IMR-90 (cell line): ENCODE data around the gene RPS29. TPM values are rescaled to one million over a fixed set of nuclear protein-coding genes. Genes with fewer than 3 reads are reported as not detected.

Experiments used
- ATAC-seq: fragments of 200-7000 bp; cut with Tn5 transposase; 2 replicates; pipeline ENCODE4 v1.9.1; 2020; ENCODE audit warnings: low read depth, mild to moderate bottlenecking, moderate library complexity
- BruUV-seq: library from RNA; stranded (reverse); fragments of 400-500 nt; replicated peaks from 2 replicates; lab custom pipeline; 2021; lab: Mats Ljungman, UMichigan
- CTCF ChIA-PET: fragments of 300-600 bp; formaldehyde crosslinking; extraction: SDS; loops from one replicate; lab custom pipeline; 2021; ENCODE audit warnings: antibody characterized with exemption; lab: Yijun Ruan, JAX
- POLR2A ChIA-PET: fragments of 300-600 bp; sonication (Branson Sonifier 250); formaldehyde crosslinking; loops from one replicate; lab custom pipeline; 2022; ENCODE audit warnings: antibody characterized with exemption; ENCODE audit not compliant: unreplicated experiment; lab: Charles Lee
- DNase-seq: peaks from one replicate; pipeline ENCODE4 v3.0.0; 2013
- H2AFZ ChIP-seq: replicated peaks from 2 replicates; pipeline ENCODE3; 2013; ENCODE audit warnings: low read length, mild to moderate bottlenecking; ENCODE audit not compliant: poor library complexity
- H2AK5ac ChIP-seq: 2 replicates; pipeline ENCODE4 v1.6.1; 2013; ENCODE audit warnings: low read depth, low read length, inconsistent platforms
- H2AK9ac ChIP-seq: replicated peaks from 2 replicates; pipeline ENCODE3; 2013; ENCODE audit warnings: mild to moderate bottlenecking, low read depth, low read length, moderate library complexity; ENCODE audit not compliant: poor library complexity
- H2BK120ac ChIP-seq: 2 replicates; pipeline ENCODE4 v1.6.1; 2013; ENCODE audit warnings: low read depth, low read length, inconsistent platforms
- H2BK15ac ChIP-seq: 3 replicates; pipeline ENCODE4 v1.6.1; 2013; ENCODE audit warnings: low read depth, low read length, inconsistent platforms
- H2BK20ac ChIP-seq: 2 replicates; pipeline ENCODE4 v1.6.1; 2013; ENCODE audit warnings: low read depth, mild to moderate bottlenecking, inconsistent platforms, low read length, moderate library complexity
- H2BK5ac ChIP-seq: 2 replicates; pipeline ENCODE4 v1.6.1; 2013; ENCODE audit warnings: mild to moderate bottlenecking, low read depth, low read length, inconsistent platforms; ENCODE audit not compliant: poor library complexity, severe bottlenecking
- H3K14ac ChIP-seq: replicated peaks from 2 replicates; pipeline ENCODE4 v1.6.1; 2013; ENCODE audit warnings: low read depth, low read length, inconsistent platforms
- H3K18ac ChIP-seq: 2 replicates; pipeline ENCODE4 v1.6.1; 2013; ENCODE audit warnings: low read depth, low read length, control low read depth
- H3K23ac ChIP-seq: 2 replicates; pipeline ENCODE4 v1.6.1; 2013; ENCODE audit warnings: low read depth, low read length, inconsistent platforms
- H3K27ac ChIP-seq: 2 replicates; pipeline ENCODE4 v1.5.1; 2013; ENCODE audit warnings: mild to moderate bottlenecking, control low read depth, low read length; ENCODE audit not compliant: insufficient read depth
- H3K27me3 ChIP-seq: 2 replicates; pipeline ENCODE4 v1.6.1; 2013; ENCODE audit warnings: low read length; ENCODE audit not compliant: control insufficient read depth, insufficient read depth
- H3K36me3 ChIP-seq: 2 replicates; pipeline ENCODE4 v1.6.1; 2013; ENCODE audit warnings: low read length, mixed read lengths; ENCODE audit not compliant: control insufficient read depth, insufficient read depth
- H3K4ac ChIP-seq: 2 replicates; pipeline ENCODE4 v1.6.1; 2013; ENCODE audit warnings: low read depth, low read length, inconsistent platforms
- H3K4me1 ChIP-seq: 2 replicates; pipeline ENCODE4 v1.6.1; 2013; ENCODE audit warnings: low read length, mixed read lengths; ENCODE audit not compliant: control insufficient read depth, insufficient read depth
- H3K4me2 ChIP-seq: 2 replicates; pipeline ENCODE4 v1.6.1; 2013; ENCODE audit warnings: low read depth, mild to moderate bottlenecking, control low read depth, low read length, moderate library complexity
- H3K4me3 ChIP-seq: 2 replicates; pipeline ENCODE4 v1.5.1; 2013; ENCODE audit warnings: low read depth, mild to moderate bottlenecking, control low read depth, low read length, moderate library complexity; ENCODE audit not compliant: insufficient read depth
- H3K56ac ChIP-seq: 2 replicates; pipeline ENCODE4 v1.6.1; 2013; ENCODE audit warnings: low read length, inconsistent platforms; ENCODE audit not compliant: insufficient read depth; ENCODE audit errors: extremely low read depth
- H3K79me1 ChIP-seq, 2 experiments: 2 replicates each; pipeline ENCODE4 v1.6.1; 2013; ENCODE audit warnings: low read length in 2 of 2, inconsistent platforms in 1 of 2, low read depth in 1 of 2
- H3K9ac ChIP-seq: 2 replicates; pipeline ENCODE4 v1.6.1; 2013; ENCODE audit warnings: low read depth, low read length, control low read depth
- H3K9me1 ChIP-seq: 2 replicates; pipeline ENCODE4 v1.6.1; 2013; ENCODE audit warnings: low read length, inconsistent platforms; ENCODE audit not compliant: insufficient read depth
- H3K9me3 ChIP-seq: 2 replicates; pipeline ENCODE4 v1.6.1; 2013; ENCODE audit warnings: low read length; ENCODE audit not compliant: control insufficient read depth, insufficient read depth
- H4K20me1 ChIP-seq: 2 replicates; pipeline ENCODE4 v1.6.1; 2013; ENCODE audit warnings: low read length, inconsistent platforms; ENCODE audit not compliant: insufficient read depth
- H4K5ac ChIP-seq: 2 replicates; pipeline ENCODE4 v1.6.1; 2013; ENCODE audit warnings: mild to moderate bottlenecking, low read depth, low read length, control low read depth
- H4K8ac ChIP-seq, 2 experiments: 2 replicates each; pipeline ENCODE4 v1.6.1; 2013; ENCODE audit warnings: low read depth in 2 of 2, low read length in 2 of 2, control low read depth in 1 of 2, inconsistent platforms in 1 of 2
- H4K91ac ChIP-seq: 2 replicates; pipeline ENCODE4 v1.6.1; 2013; ENCODE audit warnings: low read depth, low read length, inconsistent platforms; ENCODE audit not compliant: insufficient read depth
- BHLHE40 ChIP-seq: fragments of 150-350 bp; IDR thresholded peaks from 2 replicates; pipeline ENCODE4 v1.6.1; 2016; ENCODE audit warnings: mild to moderate bottlenecking, low read depth, low read length
- CEBPB ChIP-seq: IDR thresholded peaks from 2 replicates; pipeline ENCODE4 v1.6.1; 2012; ENCODE audit warnings: low read depth, low read length, improper control_type of control experiment
- CHD1 ChIP-seq: IDR thresholded peaks from 2 replicates; pipeline ENCODE4 v1.6.1; 2012; ENCODE audit warnings: low read depth, low read length, improper control_type of control experiment
- CTCF ChIP-seq: conservative IDR thresholded peaks from 2 replicates; pipeline ENCODE4 v1.5.1; 2012; ENCODE audit warnings: mild to moderate bottlenecking, low read depth, low read length, improper control_type of control experiment
- ELK1 ChIP-seq: fragments of 150-350 bp; IDR thresholded peaks from 2 replicates; pipeline ENCODE4 v1.6.1; 2016; ENCODE audit warnings: low read depth, mild to moderate bottlenecking, low read length, moderate library complexity, borderline replicate concordance
- MAFK ChIP-seq: IDR thresholded peaks from 2 replicates; pipeline ENCODE4 v1.6.1; 2012; ENCODE audit warnings: low read depth, low read length, improper control_type of control experiment
- MAZ ChIP-seq: IDR thresholded peaks from 2 replicates; pipeline ENCODE4 v1.6.1; 2012; ENCODE audit warnings: low read depth, mild to moderate bottlenecking, low read length, improper control_type of control experiment, moderate library complexity, borderline replicate concordance
- MXI1 ChIP-seq: IDR thresholded peaks from 2 replicates; pipeline ENCODE4 v1.6.1; 2012; ENCODE audit warnings: low read depth, mild to moderate bottlenecking, low read length, moderate library complexity, borderline replicate concordance
- NFE2L2 ChIP-seq: fragments of 150-350 bp; IDR thresholded peaks from 2 replicates; pipeline ENCODE4 v1.6.1; 2016; ENCODE audit warnings: low read depth, mild to moderate bottlenecking, low read length
- POLR2A ChIP-seq: IDR thresholded peaks from 2 replicates; pipeline ENCODE4 v1.6.1; 2012; ENCODE audit warnings: mild to moderate bottlenecking, low read depth, low read length
- RAD21 ChIP-seq: IDR thresholded peaks from 2 replicates; pipeline ENCODE4 v1.6.1; 2012; ENCODE audit warnings: low read length, improper control_type of control experiment
- RCOR1 ChIP-seq: IDR thresholded peaks from 2 replicates; pipeline ENCODE4 v1.6.1; 2012; ENCODE audit warnings: mild to moderate bottlenecking, low read length, improper control_type of control experiment; ENCODE audit not compliant: insufficient replicate concordance
- RFX5 ChIP-seq: IDR thresholded peaks from 2 replicates; pipeline ENCODE4 v1.8.0; 2012; ENCODE audit warnings: low read depth, mild to moderate bottlenecking, low read length, moderate library complexity
- USF2 ChIP-seq: fragments of 150-350 bp; IDR thresholded peaks from 2 replicates; pipeline ENCODE4 v1.6.1; 2017; ENCODE audit warnings: mild to moderate bottlenecking, antibody characterized with exemption, low read length, low read depth
- WGBS, 2 experiments: methylation state at CpG; one replicate each; pipeline versions ENCODE4 v1.1.5 to v1.1.7; 2013; ENCODE audit warnings: missing lambda C conversion rate in 2 of 2; ENCODE audit not compliant: insufficient read length in 1 of 2; ENCODE audit errors: extremely low coverage in 2 of 2; 5-methylcytosine and 5-hydroxymethylcytosine counted together
- dilution Hi-C: fragments of 300-500 bp; cut with HindIII; formaldehyde crosslinking; loops from one replicate; pipeline ENCODE4 v1.14.3; 2018; ENCODE audit warnings: low sequenced_read_pairs; ENCODE audit not compliant: unreplicated experiment
- in situ Hi-C: fragments of 300-500 bp; cut with MboI; formaldehyde crosslinking; loops from 3 replicates; pipeline ENCODE4 v1.14.3; 2019; ENCODE audit warnings: low sequenced_read_pairs, inconsistent platforms, mixed read lengths
- intact Hi-C: fragments of 100-400 bp; cut with micrococcal nuclease; formaldehyde crosslinking; loops from 2 replicates; pipeline ENCODE4 v1.10.0; 2022
- polyA plus RNA-seq, 3 experiments: library from polyadenylated mRNA; depleted of rRNA; stranded (reverse); fragments of >200 nt; gene quantifications; 2 replicates each; pipeline ENCODE4 v1.2.3, GENCODE V29; 2012; ENCODE audit warnings: low replicate concordance in 1 of 3
- total RNA-seq: library from RNA; depleted of rRNA; stranded (reverse); fragments of >200 nt; gene quantifications from 2 replicates; pipeline ENCODE4 v1.2.3, GENCODE V29; 2012

The RPS29 gene
- total and polyA plus RNA-seq, 2 of the 4 experiments (the other 2 are of a cell fraction): 318 to 10,393 TPM

- Histone ChIP-seq H4K20me1 (peaks cover 64% of the 10 kb centered on the region), H2AFZ (no peak overlapping the region), H3K4me2 (peak overlapping the region; percentile 34), H3K4ac (no peak overlapping the region), H3K14ac (no peak overlapping the region), H3K27me3 (no peaks in the 10 kb centered on the region), H3K79me1 (peaks cover 25 to 68% of the 10 kb centered on the region in 2 experiments), H2BK20ac (no peak overlapping the region), H3K27ac (peak overlapping the region; percentile 31; the same call in 1 of the 2 replicates), H4K8ac (no peak overlapping the region), H3K4me1 (peaks cover 6% of the 10 kb centered on the region), H3K23ac (no peak overlapping the region), H2BK5ac (no peak overlapping the region), H3K56ac (no peak overlapping the region), H2AK5ac (no peak overlapping the region), H2BK15ac (no peak overlapping the region), H3K36me3 (peaks cover 17% of the 10 kb centered on the region), H3K18ac (no peak overlapping the region), H4K5ac (no peak overlapping the region), H3K9ac (no peak overlapping the region), H4K91ac (no peak overlapping the region), H3K9me3 (no peaks in the 10 kb centered on the region), H3K4me3 (peak overlapping the region; percentile 2; the same call in 1 of the 2 replicates), H2AK9ac (no peak overlapping the region), H2BK120ac (no peak overlapping the region), H3K9me1 (peaks cover 17% of the 10 kb centered on the region)
- ChIA-PET CTCF (no interaction called here), POLR2A (no interaction called here)
- no peak for ATAC-seq
- no CpG with 5 or more reads among the region's 6 CpGs for WGBS, 2 experiments
- peak; percentile 38 for DNase-seq
- TF ChIP-seq RCOR1 (no peak), BHLHE40 (no peak), MAZ (no peak), CEBPB (no peak), RAD21 (no peak), USF2 (no peak), MAFK (no peak), MXI1 (no peak), CTCF (no peak), NFE2L2 (no peak), ELK1 (no peak), CHD1 (no peak), POLR2A (no peak), RFX5 (no peak)
- intact Hi-C loops: no loop called here
- dilution Hi-C loops: no loop called here
- in situ Hi-C loops: no loop called here
- no TSS peak for BruUV-seq
Observed at GRCh38 chr14:49583629-49584028, 2.6 kb downstream of the RPS29 start.
